ENCODE results near the gene PRRG3.

The PRRG3 gene

DNA sequence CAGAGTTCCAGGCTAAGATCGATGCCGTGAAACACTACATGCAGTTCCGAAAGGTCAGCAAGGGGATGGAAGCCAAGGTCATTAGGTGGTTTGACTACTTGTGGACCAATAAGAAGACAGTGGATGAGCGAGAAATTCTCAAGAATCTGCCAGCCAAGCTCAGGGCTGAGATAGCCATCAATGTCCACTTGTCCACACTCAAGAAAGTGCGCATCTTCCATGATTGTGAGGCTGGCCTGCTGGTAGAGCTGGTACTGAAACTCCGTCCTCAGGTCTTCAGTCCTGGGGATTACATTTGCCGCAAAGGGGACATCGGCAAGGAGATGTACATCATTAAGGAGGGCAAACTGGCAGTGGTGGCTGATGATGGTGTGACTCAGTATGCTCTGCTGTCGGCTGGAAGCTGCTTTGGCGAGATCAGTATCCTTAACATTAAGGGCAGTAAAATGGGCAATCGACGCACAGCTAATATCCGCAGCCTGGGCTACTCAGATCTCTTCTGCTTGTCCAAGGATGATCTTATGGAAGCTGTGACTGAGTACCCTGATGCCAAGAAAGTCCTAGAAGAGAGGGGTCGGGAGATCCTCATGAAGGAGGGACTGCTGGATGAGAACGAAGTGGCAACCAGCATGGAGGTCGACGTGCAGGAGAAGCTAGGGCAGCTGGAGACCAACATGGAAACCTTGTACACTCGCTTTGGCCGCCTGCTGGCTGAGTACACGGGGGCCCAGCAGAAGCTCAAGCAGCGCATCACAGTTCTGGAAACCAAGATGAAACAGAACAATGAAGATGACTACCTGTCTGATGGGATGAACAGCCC lies 48.6 kb downstream of the PRRG3 start:
- no peak for DNase-seq (ENCODE audit: low spot score)

DNA sequence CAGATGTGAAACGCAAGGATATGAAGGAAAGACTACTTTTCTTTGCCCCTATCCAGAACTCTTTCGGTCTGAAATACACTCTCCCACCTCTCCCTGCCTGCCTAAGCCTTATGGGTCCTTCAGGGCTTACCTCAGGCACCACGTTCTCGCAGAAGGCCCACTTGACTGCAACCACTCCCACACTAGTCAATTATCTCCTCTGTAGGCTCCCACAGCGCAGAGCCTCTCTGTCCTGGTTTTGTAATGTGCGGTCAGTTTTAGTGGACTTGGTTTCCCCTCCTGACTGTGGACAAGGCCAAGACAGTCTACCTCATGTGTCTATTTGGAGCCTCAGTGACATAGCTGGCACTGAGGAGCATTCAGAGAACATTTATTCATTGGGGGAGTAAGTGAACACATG lies 50.4 kb downstream of the PRRG3 start:
- DNase-seq (ENCODE audit: low spot score): no peak

DNA sequence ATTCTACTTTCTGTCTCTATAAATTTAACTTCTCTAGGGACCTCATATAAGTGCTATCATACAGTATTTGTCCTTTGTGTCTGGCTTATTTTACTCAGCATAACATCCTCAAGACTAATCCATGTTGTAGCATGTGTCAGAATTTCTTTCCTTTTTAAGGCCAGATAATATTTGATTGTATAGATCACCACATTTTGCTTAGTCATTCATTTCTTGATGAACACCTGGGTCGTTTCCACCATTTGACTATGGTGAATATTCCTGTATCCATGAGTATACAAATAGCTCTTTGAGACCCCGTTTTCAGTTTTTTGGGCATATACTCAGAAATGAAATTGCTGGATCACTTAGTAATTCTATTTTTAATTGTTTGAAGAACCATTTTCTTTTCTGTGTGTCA lies 51.2 kb downstream of the PRRG3 start:
- no peak for DNase-seq (ENCODE audit: low spot score)

- no peak for DNase-seq (ENCODE audit: low spot score)
Measured at GRCh38 chrX:151750511-151750910, 55.3 kb downstream of the PRRG3 start.

GRCh38 chrX:151752847-151753246 lies 57.6 kb downstream of the PRRG3 start:
- DNase-seq (ENCODE audit: low spot score): no peak

DNA sequence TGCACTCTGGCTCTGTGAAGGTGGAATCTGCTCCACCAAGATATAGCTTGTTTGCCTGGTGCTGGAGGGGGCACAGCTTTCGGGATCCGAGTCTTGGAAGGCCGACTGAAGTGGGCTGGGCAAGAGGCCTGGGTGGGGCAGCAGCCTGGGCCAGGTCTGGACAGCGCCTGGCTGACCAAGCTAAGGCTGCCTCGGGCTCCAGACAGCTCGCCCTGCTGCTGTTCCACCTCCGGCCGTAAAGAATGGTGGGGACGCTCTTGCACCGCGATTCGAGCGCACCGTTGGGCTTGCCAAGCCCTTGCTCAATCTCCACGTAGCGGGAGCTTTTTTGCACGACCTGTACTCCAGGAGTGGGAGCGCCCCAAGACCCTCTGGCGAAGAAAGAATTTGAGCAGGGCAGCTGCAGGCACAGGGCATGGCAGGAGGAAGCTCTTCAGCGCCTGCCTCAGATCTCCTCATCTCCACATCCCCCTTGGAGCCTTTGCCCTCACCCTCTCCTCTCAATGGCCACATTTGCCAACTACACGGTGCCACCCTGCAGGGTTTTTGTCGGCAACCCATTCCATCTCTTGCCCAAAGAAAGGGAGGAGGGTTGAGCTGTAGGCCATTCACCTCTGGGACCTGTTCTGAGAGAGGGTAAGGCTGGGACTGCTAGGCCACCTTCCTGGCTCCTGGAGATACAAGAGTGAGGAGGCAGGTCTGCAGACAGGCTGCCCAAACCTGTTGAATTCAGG lies 58.2 kb downstream of the PRRG3 start:
- DNase-seq (ENCODE audit: low spot score): peak; percentile 83

GRCh38 chrX:151754047-151754429 lies 58.8 kb downstream of the PRRG3 start:
- DNase-seq (ENCODE audit: low spot score): peak; percentile 78

DNA sequence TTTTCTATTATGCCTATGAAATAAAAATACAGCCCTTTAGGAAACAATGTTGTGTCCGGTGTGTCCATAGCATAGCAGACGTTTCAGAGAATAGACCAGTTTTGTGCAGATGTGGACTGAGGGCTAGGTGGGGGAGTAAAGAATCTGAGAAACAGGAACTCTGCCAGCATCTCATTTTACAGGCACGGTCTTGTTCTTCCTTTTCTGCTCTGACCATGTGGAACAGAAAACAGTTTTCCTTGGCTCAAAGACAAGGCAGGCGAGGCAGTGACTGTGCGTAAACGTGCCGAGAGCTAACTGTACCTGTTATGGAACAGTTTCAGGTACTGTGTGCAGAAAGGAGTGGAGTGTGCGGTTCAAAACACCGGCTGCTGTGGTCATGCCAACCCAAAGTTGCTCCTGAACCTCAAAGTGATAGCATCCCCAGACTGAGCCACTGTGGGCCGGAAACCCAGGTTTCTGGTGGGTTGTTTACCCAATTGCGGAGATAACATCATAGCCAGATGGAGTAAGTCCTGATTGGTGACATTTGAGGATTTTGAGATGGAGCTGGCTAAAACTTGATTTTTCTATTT lies 59.5 kb downstream of the PRRG3 start:
- DNase-seq (ENCODE audit: low spot score): no peak
